Activated B cell treated with CpG ODN at 0.5 μM for 24 hours (primary cell): Measurements from ENCODE around the gene TMEM267. TPM values are rescaled to one million over a fixed set of nuclear protein-coding genes. Genes with fewer than 3 reads are reported as not detected.
"Not testable (repeated sequence)": the region's sequence is repeated elsewhere in the genome, so short reads cannot be mapped to it uniquely, and the experiment has no call there.

ENCODE experiments used
- ATAC-seq: fragments of 200-7000 bp; cut with Tn5 transposase; one replicate; pipeline ENCODE4 v1.10.0; 2021; ENCODE audit warnings: low read depth, mild to moderate bottlenecking, moderate library complexity
- CTCF ChIA-PET: fragments of 350-600 bp; sonication (Branson Sonifier 250); formaldehyde crosslinking; loops from one replicate; lab custom pipeline; 2021; ENCODE audit warnings: antibody characterized with exemption; lab: Charles Lee
- POLR2A ChIA-PET: fragments of 350-600 bp; sonication (Branson Sonifier 250); formaldehyde crosslinking; loops from one replicate; lab custom pipeline; 2021; ENCODE audit warnings: antibody characterized with exemption; lab: Charles Lee
- DNase-seq: peaks from one replicate; pipeline ENCODE4 v3.0.0; 2022
- H3K27ac Mint-ChIP-seq: one replicate; pipeline ENCODE4 v1.8.0; 2020; ENCODE audit warnings: mixed read lengths
- H3K27me3 Mint-ChIP-seq: one replicate; pipeline ENCODE4 v1.8.0; 2021; ENCODE audit warnings: mixed read lengths
- H3K36me3 Mint-ChIP-seq: one replicate; pipeline ENCODE4 v1.8.0; 2021; ENCODE audit warnings: low read depth, mixed read lengths
- H3K4me1 Mint-ChIP-seq: one replicate; pipeline ENCODE4 v1.8.0; 2021; ENCODE audit warnings: mixed read lengths
- H3K4me3 Mint-ChIP-seq: one replicate; pipeline ENCODE4 v1.8.0; 2020; ENCODE audit warnings: mild to moderate bottlenecking, mixed read lengths
- H3K9me3 Mint-ChIP-seq: one replicate; pipeline ENCODE4 v1.8.0; 2020; ENCODE audit warnings: mixed read lengths
- intact Hi-C: fragments of 100-400 bp; cut with micrococcal nuclease; formaldehyde crosslinking; loops from one replicate; pipeline ENCODE4 v1.15.1; 2024
- total RNA-seq: library from RNA; stranded (reverse); gene quantifications from 2 replicates; pipeline ENCODE4 v1.2.3, GENCODE V29; 2022
- TF ChIP-seq, protein P1 (sequence below): fragments of 200-600 bp; IDR thresholded peaks from one replicate; pipeline ENCODE4 v1.8.0; 2022; ENCODE audit warnings: antibody characterized with exemption, mild to moderate bottlenecking

The TMEM267 gene
- total RNA-seq, 1 donor from 2014 or later, result 15.2 TPM

DNA sequence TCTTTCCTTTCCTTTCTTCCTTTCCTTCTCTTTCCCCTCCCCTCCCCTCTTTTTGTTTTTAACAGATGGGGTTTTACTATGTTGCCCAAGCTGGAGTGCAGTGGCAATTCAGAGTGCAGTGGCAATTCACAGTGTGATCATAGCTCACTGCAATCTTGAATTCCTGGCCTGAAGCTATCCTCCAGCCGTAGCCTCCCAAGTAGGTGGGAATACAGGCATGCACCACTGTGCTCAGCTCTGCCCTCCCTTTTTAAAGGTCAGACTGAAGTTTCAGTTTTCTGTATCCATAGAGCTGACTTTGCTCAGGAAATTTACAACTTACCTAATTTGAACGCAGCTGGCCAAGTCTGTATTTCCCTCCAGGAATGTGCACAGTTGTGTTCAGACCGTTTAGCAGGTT lies 72.2 kb downstream of the TMEM267 start:
- no peaks in the 10 kb centered on the region for H3K36me3 Mint-ChIP-seq
- no peaks in the 10 kb centered on the region for H3K27me3 Mint-ChIP-seq
- H3K4me1 Mint-ChIP-seq, result no peaks in the 10 kb centered on the region
- intact Hi-C loops, result no loop called here
- POLR2A ChIA-PET, result no interaction called here
- TF ChIP-seq, protein P1, sequence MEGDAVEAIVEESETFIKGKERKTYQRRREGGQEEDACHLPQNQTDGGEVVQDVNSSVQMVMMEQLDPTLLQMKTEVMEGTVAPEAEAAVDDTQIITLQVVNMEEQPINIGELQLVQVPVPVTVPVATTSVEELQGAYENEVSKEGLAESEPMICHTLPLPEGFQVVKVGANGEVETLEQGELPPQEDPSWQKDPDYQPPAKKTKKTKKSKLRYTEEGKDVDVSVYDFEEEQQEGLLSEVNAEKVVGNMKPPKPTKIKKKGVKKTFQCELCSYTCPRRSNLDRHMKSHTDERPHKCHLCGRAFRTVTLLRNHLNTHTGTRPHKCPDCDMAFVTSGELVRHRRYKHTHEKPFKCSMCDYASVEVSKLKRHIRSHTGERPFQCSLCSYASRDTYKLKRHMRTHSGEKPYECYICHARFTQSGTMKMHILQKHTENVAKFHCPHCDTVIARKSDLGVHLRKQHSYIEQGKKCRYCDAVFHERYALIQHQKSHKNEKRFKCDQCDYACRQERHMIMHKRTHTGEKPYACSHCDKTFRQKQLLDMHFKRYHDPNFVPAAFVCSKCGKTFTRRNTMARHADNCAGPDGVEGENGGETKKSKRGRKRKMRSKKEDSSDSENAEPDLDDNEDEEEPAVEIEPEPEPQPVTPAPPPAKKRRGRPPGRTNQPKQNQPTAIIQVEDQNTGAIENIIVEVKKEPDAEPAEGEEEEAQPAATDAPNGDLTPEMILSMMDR, result no peak
- ATAC-seq (no peak), DNase-seq (no peak)
- CTCF ChIA-PET, result interaction anchor here (1.2 kb wide), 1 partner anchor 263 kb away, joined by 3 read pairs; no protein-coding TSS in a partner anchor
- H3K27ac Mint-ChIP-seq, result no peak overlapping the region
- no peak overlapping the region for H3K4me3 Mint-ChIP-seq
- H3K9me3 Mint-ChIP-seq, result peaks cover 6% of the 10 kb centered on the region

DNA sequence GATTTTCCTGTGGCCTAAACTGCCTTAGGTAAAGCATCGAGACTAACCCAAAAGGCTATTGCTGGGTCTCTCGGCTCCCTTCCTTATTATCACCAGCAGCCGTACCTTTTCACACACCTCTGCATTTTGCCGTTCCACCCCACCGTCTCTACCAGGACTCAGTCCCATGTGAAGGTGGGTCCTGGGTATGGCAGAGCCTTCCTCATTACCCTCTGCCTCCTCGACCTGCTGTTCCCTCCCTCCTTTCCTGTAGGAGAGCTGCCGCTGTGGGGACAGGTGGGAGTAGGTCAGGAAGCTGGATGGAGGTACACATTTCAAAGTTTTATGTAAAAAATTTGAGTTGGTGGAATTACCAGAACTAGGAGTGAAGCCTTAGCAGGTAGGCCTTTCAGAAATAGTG lies 73.3 kb downstream of the TMEM267 start:
- Mint-ChIP-seq H3K36me3 (no peaks in the 10 kb centered on the region), H3K4me3 (no peak overlapping the region), H3K4me1 (no peaks in the 10 kb centered on the region), H3K27ac (no peak overlapping the region), H3K27me3 (no peaks in the 10 kb centered on the region), H3K9me3 (peaks cover 6% of the 10 kb centered on the region)
- POLR2A ChIA-PET, result no interaction called here
- TF ChIP-seq, protein P1, result no peak
- ATAC-seq, result no peak
- no peak for DNase-seq
- intact Hi-C loops, result no loop called here
- CTCF ChIA-PET, result no interaction called here

GRCh38 chr5:43409809-43410271 lies 73.8 kb downstream of the TMEM267 start:
- H3K4me3 Mint-ChIP-seq, result no peak overlapping the region

DNA sequence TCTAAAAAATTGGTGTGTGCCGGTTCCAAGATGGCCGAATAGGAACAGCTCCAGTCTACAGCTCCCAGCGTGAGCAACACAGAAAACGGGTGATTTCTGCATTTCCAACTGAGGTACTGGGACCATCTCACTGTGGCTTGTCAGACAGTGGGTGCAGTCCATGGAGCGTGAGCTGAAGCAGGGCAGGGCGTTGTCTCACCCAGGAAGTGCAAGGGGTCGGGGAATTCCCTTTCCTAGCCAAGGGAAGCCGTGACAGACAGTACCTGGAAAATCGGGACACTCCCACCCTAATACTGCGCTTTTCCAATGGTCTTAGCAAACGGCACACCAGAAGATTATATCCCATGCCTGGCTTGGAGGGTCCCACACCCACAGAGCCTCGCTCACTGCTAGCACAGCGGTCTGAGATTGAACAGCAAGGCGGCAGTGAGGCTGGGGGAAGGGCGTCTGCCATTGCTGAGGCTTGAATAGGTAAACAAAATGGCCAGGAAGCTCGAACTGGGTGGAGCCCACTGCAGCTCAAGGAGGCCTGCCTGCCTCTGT lies 81.1 kb downstream of the TMEM267 start:
- POLR2A ChIA-PET, CTCF ChIA-PET, H3K27ac Mint-ChIP-seq, intact Hi-C loops, H3K36me3 Mint-ChIP-seq, DNase-seq, H3K4me1 Mint-ChIP-seq, H3K4me3 Mint-ChIP-seq, ATAC-seq, H3K27me3 Mint-ChIP-seq: not testable (repeated sequence)
- peaks cover 11% of the 10 kb centered on the region for H3K9me3 Mint-ChIP-seq

More at GRCh38 chr5:43409809-43410271, 73.8 kb downstream of the TMEM267 start:
- H3K27me3 Mint-ChIP-seq, result no peaks in the 10 kb centered on the region
- no peak overlapping the region for H3K27ac Mint-ChIP-seq
- H3K36me3 Mint-ChIP-seq, result no peaks in the 10 kb centered on the region
- TF ChIP-seq, protein P1, result no peak
- ChIA-PET CTCF (no interaction called here), POLR2A (no interaction called here)
- H3K9me3 Mint-ChIP-seq, result peaks cover 11% of the 10 kb centered on the region
- no peak for ATAC-seq
- intact Hi-C loops, result no loop called here
- no peak for DNase-seq
- no peaks in the 10 kb centered on the region for H3K4me1 Mint-ChIP-seq

GRCh38 chr5:43401827-43402226 lies 81.8 kb downstream of the TMEM267 start:
- Mint-ChIP-seq H3K9me3 (peaks cover 9% of the 10 kb centered on the region), H3K27me3 (peaks cover 4% of the 10 kb centered on the region)

More at GRCh38 chr5:43401827-43402226, 81.8 kb downstream of the TMEM267 start:
- no peak for ATAC-seq
- no peak overlapping the region for H3K27ac Mint-ChIP-seq
- no peak for DNase-seq
- TF ChIP-seq, protein P1, result no peak
- H3K36me3 Mint-ChIP-seq, result peaks cover under 1% of the 10 kb centered on the region
- no peak overlapping the region for H3K4me3 Mint-ChIP-seq
- CTCF ChIA-PET, result no interaction called here
- H3K4me1 Mint-ChIP-seq, result peaks cover 4% of the 10 kb centered on the region
- POLR2A ChIA-PET, result no interaction called here
- intact Hi-C loops, result no loop called here
